ENCODE results near the gene ZBTB8OS.
A peak's percentile ranks its signal among the peaks of the same experiment; 100 is the strongest.

- TF ChIP-seq CTCF (IDR thresholded peaks at IDR 0.05; ENCODE audit: insufficient read depth, low read length) (no peak), GABPA (IDR thresholded peaks at IDR 0.05; ENCODE audit: low read depth) (no peak), SPI1 (IDR thresholded peaks at IDR 0.05; ENCODE audit: borderline replicate concordance, low read depth) (peak; percentile 36; the same call in 1 of the 2 replicates)
Observed at GRCh38 chr1:32686387-32686786, 36.0 kb upstream of the ZBTB8OS start.

Measured in HL-60 (cell line).